OCI-LY7 (cell line): Measurements from ENCODE around the gene GBP3.

ENCODE experiments used
- CTCF ChIP-seq: fragments of 200-600 bp; sonication (generic); conservative IDR thresholded peaks from 2 replicates; pipeline ENCODE4 v1.5.1; 2014; ENCODE audit warnings: mild to moderate bottlenecking, antibody characterized with exemption, low read length, moderate library complexity, mixed read lengths
- EZH2phosphoT487 ChIP-seq: fragments of 200-600 bp; sonication (generic); IDR thresholded peaks from 2 replicates; pipeline ENCODE4 v1.6.1; 2018; ENCODE audit warnings: low read depth, borderline replicate concordance, mild to moderate bottlenecking, mixed run types, antibody characterized with exemption, low read length, moderate library complexity, mixed read lengths

GRCh38 chr1:89064632-89065031 is 42.0 kb upstream of the GBP3 start:
- TF ChIP-seq CTCF (no peak), EZH2phosphoT487 (no peak)
